GM19438 (cell line): ENCODE data around the gene CCDC88B.
"Not testable (repeated sequence)": the region's sequence is repeated elsewhere in the genome, so short reads cannot be mapped to it uniquely, and the experiment has no call there.

Experiments used
- ATAC-seq: cut with Tn5 transposase; IDR thresholded peaks from one replicate; pipeline ENCODE4 v1.9.1; 2021; ENCODE audit warnings: low read depth; ENCODE audit not compliant: unreplicated experiment

CCDC88B gene

DNA sequence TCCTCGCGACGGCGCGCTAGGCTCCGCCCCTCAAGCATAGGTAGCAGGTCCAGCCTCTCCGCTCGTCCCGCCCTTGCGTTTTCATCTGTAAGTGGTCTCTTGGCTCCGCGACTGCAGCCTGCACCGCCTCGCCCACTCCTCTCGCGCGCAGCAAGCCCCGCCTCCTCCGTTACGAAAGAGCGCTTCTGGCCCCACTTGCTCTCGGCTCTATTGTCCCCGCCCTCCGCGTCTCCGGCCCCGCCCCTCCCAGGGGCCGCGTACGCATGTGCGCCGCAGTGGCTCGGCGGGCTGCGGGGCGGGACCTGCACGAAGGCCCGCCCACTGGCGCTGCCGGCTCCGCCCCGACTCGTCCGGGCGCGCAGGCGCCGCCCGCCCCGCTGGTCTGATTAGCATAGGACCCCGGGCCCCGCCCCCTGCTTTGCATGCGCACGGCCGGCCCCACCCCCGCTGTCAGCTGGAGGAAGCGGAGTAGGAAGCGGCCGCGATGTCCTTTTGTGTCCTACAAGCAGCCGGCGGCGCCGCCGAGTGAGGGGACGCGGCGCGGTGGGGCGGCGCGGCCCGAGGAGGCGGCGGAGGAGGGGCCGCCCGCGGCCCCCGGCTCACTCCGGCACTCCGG lies 34.8 kb upstream of the CCDC88B start, which contains the start of gene ESRRA:
TSS of gene ESRRA (plus strand) at position 450 of the 616 bp plus-strand sequence. CDS start 1,656 bp downstream, outside the sequence.
- peak; percentile 75 for ATAC-seq

DNA sequence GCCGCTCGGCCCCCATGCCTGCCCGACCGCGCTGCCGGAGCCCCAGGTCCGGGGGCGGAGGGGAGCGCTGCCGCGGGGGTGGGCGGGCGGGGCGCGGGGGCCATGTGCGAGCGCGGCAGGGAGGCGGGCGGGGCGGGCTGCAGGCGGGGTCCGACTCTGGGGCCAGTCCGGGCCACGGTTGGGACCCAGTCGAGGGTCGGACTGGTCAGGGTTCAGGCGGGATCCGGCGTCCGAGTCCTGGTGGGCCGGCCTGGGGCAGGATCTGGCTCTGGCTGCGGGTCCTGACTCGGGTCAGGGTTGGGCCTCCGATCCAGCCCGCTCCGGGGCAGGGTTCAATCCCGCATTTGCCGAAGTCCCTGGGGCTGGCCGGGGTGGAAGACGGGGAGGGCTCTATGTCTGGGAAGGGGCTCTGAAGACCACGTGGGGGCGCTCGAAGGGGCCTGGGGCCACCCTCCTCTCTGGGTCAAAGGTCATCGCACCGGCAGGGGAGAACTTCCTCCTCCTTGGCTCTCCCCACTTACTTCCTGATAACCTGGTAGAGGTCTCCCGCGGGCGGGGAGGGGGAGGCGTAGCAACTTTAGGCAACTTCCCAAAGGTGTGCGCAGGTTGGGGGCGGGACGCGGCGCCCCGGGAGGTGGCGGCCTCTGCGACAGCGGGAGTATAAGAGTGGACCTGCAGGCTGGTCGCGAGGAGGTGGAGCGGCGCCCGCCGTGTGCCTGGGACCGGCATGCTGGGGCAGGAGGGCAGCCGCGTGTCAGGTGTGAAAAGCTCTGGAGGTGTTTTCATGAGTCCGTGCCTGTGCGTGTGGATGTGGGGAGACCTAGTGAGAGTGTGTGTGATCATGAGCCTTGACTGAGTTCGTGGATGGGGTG lies 34.1 kb upstream of the CCDC88B start:
- peak; percentile 25 for ATAC-seq

DNA sequence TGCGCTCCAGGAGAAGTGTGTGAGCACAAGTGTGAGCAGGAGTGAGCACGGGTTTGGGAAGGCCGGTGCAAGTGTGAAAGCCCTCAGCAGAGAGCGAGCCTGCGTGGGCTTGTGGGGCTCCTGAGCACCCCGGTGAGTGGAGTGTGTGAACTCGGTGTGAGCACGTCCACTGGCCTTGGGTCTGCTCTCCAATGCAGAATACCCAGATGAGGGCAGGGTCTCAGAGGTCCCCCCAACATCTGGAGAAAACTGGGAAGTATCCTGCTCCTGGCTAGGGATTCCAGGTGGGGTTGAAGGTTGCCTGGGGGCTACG lies 33.5 kb upstream of the CCDC88B start:
- no peak for ATAC-seq

DNA sequence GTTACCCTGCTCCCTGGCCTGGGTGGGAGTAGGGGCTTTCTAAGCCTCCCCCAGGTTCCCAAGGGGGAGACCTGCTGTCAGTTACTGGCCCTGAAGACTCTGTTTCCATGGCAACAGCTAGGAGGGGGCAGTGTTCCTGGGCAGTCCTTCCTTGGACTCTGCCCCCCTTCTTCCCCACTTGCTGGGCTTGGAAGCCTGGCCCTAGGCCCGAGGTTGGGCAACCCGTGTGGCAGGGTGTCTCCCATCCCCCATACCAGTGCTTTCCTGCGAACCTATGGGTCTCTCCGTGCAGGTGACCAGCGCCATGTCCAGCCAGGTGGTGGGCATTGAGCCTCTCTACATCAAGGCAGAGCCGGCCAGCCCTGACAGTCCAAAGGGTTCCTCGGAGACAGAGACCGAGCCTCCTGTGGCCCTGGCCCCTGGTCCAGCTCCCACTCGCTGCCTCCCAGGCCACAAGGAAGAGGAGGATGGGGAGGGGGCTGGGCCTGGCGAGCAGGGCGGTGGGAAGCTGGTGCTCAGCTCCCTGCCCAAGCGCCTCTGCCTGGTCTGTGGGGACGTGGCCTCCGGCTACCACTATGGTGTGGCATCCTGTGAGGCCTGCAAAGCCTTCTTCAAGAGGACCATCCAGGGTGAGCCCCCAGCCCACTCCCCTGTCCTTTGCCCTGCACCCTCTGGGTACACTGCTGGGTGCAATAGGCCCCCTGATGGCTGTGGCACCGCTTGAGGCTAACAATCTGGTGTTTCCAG lies 33.0 kb upstream of the CCDC88B start:
- no peak for ATAC-seq

DNA sequence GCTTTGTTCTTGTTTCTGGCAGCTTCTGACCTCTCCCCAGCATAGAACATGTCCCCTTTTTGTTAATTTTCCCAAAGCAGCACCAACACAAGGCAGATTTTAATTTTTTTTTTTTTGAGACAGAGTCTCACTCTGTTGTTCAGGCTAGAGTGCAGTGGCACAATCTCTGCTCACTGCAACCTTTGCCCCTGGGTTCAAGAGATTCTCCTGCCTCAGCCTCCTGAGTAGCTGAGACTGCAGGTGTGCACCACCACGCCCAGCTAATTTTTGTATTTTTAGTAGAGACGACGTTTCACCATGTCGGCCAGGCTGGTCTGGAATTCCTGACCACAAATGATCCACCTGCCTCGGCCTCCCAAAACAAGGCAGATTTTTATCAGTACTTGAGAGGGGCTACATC lies 32.2 kb upstream of the CCDC88B start:
- ATAC-seq = not testable (repeated sequence)

DNA sequence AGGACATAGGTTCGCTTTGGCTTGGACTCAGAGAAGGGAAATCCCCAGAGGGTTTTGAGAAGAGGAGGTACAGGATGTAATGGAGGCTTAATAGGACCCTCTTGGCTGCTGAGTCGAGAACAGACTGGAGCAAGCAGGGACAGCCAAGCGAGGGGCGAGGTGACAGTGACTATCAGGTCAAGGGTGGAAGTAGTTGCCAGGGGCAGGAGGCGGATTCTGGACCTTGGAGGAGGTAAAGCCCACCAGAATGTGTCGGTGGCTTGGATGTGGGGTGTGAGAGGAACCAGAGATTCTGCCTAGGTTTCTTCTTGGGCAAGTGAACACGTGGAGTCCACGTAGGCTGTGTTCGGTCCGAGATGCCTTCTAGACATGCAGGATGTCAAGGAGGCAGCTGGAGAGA lies 27.1 kb upstream of the CCDC88B start:
- ATAC-seq = no peak

DNA sequence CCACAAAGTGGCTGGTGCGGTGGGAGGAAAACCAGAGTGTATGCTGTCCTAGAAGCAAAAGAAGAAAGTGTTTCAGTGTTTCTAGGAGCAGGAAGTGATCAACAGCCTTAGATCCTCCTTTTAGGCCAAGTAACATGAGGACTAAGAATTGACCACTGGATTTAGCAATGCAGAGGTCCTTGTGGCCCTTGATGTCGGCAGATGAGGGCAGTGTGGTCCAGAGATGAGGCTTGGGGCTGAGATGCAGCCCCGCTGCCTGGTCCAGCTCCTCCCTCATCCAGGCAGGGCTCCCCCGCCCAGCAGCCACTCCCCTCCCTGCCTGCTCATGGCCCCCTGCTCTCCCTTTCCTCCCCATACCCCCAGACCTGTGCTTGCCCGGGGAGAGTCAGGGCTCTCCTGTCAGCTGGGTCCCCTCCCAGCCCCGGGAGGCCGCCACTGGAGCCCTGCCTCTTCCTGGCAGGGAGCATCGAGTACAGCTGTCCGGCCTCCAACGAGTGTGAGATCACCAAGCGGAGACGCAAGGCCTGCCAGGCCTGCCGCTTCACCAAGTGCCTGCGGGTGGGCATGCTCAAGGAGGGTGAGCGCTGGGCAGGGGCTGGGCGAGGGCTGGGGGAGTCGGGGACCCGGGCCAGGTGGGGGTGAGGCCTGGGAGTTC lies 26.4 kb upstream of the CCDC88B start:
- no peak for ATAC-seq

DNA sequence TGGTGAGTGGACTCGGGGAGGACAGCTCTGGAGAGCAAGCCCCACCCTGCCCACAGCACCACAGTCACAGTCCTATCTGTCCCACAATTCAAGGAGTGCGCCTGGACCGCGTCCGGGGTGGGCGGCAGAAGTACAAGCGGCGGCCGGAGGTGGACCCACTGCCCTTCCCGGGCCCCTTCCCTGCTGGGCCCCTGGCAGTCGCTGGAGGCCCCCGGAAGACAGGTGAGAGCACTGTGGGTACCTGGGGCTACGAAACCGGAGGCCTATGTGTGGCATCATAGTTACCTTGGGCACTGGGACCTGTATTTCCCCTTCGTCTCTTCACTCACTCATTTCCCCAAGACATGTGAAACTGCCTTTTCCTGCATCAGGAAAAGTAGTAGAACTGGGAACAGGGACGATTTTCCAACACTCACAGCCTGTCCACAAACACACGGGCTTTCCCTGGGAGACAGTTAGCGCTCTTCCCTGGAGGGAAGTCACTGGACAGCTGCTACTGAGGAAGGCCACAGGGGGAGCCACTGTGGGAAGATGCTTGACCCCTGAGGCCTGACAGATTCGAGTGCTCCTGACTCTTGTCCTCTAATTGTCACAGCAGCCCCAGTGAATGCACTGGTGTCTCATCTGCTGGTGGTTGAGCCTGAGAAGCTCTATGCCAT lies 25.7 kb upstream of the CCDC88B start:
- no peak for ATAC-seq

DNA sequence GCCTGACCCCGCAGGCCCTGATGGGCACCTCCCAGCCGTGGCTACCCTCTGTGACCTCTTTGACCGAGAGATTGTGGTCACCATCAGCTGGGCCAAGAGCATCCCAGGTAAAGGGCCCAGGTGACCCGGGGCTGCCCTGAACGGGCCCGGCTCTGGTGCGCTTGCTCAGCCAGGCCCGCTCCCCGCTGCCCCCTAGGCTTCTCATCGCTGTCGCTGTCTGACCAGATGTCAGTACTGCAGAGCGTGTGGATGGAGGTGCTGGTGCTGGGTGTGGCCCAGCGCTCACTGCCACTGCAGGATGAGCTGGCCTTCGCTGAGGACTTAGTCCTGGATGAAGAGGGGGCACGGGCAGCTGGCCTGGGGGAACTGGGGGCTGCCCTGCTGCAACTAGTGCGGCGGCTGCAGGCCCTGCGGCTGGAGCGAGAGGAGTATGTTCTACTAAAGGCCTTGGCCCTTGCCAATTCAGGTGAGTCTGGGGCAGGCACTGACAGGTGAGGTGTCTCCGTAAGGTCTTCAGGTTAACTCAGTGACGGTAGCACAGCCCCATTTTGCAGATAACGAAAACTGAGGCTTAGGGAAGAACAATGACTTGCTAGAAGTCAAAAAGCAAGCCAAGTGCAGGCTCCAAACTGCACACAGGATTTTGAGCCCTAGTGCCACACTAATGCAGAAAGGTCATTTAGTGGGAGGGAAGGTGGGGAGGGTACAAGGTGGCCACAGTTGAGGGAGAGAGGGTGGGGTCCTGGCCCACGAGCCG lies 25.0 kb upstream of the CCDC88B start:
- no peak for ATAC-seq

DNA sequence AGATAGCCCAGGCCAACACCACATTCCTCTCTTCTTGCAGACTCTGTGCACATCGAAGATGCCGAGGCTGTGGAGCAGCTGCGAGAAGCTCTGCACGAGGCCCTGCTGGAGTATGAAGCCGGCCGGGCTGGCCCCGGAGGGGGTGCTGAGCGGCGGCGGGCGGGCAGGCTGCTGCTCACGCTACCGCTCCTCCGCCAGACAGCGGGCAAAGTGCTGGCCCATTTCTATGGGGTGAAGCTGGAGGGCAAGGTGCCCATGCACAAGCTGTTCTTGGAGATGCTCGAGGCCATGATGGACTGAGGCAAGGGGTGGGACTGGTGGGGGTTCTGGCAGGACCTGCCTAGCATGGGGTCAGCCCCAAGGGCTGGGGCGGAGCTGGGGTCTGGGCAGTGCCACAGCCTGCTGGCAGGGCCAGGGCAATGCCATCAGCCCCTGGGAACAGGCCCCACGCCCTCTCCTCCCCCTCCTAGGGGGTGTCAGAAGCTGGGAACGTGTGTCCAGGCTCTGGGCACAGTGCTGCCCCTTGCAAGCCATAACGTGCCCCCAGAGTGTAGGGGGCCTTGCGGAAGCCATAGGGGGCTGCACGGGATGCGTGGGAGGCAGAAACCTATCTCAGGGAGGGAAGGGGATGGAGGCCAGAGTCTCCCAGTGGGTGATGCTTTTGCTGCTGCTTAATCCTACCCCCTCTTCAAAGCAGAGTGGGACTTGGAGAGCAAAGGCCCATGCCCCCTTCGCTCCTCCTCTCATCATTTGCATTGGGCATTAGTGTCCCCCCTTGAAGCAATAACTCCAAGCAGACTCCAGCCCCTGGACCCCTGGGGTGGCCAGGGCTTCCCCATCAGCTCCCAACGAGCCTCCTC lies 24.1 kb upstream of the CCDC88B start:
- ATAC-seq = not testable (repeated sequence)

DNA sequence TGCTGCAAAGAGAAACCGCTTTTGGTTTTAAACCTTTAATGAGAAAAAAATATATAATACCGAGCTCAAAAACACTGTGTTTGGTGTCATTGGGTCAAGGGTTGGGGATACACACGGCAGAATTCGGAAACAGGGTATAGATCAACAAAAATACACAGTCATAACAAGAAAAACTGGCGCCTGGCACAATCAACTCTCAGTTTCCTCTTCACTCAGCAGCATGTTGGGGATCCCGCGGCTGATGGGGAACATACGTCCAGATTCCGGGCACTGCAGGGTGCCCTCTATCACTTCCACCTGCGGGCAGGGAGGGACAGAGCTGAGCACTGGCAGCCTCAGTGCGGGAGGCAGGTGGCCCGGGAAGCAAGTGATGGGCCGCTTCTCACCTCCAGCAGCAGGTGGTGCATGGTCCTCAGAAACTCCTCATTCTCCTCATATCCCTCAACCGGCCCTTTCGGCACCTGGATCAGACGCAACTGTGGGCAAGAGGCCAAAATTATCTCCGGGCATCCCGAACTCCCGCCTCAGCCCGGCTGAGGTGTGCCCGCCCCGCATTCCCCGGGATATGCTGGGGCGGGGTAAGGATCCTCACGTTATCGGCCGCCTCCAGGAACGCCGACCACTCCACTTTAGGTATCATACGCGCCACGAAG lies 23.2 kb upstream of the CCDC88B start:
- no peak for ATAC-seq

DNA sequence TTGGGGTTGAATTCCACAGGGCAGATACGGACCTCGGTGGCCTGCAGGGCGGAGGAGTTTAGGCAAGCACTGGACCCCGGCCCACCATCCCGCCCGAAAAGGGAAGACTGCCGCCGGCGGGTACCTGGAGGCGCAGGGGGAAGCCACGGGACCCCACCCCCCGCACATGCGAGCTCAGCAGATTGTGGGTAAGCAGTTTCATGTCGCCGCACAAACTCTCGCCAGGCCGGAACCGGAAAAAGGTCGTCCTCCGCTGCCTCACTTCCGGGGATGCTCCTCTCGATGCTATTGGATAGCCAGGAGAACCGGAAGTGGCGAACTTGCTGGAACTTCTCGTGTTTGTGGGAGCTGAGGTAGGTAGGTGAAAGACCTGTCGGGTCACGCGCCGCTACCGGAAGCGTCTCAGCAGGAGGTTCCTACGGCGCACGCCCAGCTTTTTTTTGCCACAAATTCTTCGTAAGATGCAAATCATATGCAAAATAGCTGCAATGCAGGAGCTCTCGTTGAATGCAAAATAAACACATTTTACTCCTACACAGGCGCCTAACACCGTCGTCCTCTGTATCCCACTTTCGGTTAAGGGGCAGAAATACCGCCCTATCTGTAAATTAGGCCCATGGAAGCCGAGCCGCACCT lies 22.6 kb upstream of the CCDC88B start, which contains the start of gene TRMT112:
TSS of gene TRMT112 (minus strand) at position 235 of the 636 bp plus-strand sequence. CDS start at position 202, 33 bp downstream.
- ATAC-seq = peak; percentile 70

DNA sequence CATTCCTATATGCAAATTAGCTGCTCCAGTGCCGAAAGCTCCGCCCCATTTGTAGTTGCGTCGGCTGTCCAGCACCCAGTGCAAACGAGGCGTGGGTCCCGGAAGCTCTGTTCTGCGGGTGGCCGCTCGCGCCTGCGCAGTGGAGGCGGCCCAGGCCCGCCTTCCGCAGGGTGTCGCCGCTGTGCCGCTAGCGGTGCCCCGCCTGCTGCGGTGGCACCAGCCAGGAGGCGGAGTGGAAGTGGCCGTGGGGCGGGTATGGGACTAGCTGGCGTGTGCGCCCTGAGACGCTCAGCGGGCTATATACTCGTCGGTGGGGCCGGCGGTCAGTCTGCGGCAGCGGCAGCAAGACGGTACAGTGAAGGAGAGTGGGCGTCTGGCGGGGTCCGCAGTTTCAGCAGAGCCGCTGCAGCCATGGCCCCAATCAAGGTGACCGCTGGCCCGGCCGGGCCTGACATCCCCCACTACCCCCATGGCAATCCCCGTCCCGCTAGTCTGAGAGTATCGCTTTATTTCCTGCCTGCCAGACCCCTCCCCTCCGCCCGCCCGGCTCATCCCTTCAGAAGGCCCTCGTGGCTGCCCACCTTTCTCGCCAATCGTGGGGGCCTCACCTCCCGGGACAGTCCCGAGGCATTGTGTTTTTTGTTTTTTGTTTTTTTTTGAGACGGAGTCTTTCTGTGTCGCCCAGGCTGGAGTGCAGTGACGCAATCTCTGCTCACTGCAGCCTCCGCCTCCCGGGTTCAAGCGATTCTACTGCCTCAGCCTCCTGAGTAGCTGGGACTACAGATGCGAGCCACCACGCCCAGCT lies 21.8 kb upstream of the CCDC88B start, which contains the start of gene PRDX5:
TSS of gene PRDX5 (plus strand) at position 161 of the 805 bp plus-strand sequence. CDS start at position 256, 95 bp downstream.
- peak; percentile 61 for ATAC-seq

DNA sequence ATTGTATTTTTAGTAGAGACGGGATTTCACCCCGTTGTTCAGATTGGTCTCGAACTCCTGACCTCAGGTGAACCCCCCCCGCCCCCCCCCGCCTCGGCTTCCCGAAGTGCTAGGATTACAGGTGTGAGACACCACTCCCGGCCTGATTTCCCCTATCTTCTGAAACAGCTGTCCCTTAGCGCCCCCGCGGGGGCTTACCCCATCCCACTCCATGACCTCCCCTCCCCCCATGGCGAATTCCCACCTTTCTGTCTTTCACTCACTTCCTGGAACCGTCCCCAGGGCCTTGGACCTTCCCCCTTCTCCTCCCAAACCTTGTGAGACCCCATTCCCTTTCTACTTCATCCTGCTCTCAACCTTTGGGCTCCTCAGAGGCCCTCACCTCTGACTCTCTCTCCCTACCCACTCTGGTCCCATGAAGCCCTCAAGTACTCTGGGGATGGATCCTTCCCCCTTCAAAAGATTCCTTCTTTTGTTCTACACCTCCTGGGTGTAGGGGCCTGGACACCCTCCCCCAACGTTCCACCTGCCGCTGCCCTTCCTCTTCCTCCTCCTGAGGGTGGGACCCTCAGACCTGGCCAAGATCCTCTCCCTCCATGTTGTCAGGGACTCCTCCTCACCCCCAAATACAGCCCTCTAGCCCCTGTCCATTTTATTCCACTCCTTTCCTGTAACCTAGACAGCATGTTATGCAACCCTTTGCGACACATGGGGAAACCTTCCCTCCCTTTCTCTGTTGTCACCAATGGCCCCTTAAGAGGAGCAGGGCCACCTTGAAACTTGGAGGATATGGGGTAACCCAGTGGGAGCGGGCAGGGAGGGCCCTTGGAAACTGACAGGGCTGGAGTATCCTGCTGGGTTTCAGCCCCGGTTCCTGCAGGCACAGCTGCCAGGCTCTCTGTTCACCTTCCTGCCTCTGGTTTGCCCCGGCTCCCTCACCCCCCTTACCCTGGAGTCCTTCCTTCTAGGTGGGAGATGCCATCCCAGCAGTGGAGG lies 20.9 kb upstream of the CCDC88B start:
- ATAC-seq = no peak

DNA sequence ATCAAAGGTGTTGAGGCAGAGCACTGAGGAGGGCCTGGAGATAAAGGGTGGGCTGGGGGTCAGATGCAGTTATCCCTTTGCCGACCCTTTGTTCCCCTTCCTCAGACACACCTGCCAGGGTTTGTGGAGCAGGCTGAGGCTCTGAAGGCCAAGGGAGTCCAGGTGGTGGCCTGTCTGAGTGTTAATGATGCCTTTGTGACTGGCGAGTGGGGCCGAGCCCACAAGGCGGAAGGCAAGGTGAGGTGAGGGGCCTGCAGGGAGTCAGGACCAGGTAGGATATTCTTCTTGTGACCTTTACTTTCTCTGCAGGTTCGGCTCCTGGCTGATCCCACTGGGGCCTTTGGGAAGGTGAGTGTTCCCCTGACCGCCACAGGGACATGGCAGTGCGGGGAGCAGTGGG lies 19.4 kb upstream of the CCDC88B start:
- no peak for ATAC-seq
